HL-60 (cell line): ENCODE measurements around the gene AGTR2.
"Not testable (repeated sequence)": the region's sequence is repeated elsewhere in the genome, so short reads cannot be mapped to it uniquely, and the experiment has no call there.

Source experiments
- DNase-seq, 2 experiments: peaks; one replicate each; pipeline ENCODE4 v3.0.0-alpha.2; 2010 to 2020; ENCODE audit warnings: low read depth in 1 of 2, low spot score in 1 of 2
- H3K27ac ChIP-seq: fragments of 250-450 bp; sonication (Bioruptor Pico); replicated peaks from 2 replicates; pipeline ENCODE4 v1.5.1; 2020; ENCODE audit warnings: mild to moderate bottlenecking, moderate library complexity
- H3K27me3 ChIP-seq: fragments of 250-450 bp; sonication (Bioruptor Pico); 2 replicates; pipeline ENCODE4 v1.5.1; 2021; ENCODE audit warnings: mild to moderate bottlenecking, moderate library complexity; ENCODE audit not compliant: insufficient read depth, poor library complexity, severe bottlenecking
- H3K4me3 ChIP-seq: replicated peaks from 2 replicates; pipeline ENCODE4 v1.5.1; 2011; ENCODE audit warnings: mild to moderate bottlenecking, control low read depth, low read length; ENCODE audit not compliant: insufficient read depth
- GABPA ChIP-seq: IDR thresholded peaks from 2 replicates; pipeline ENCODE4 v1.6.1; 2012; ENCODE audit warnings: low read depth
- POLR2AphosphoS5 ChIP-seq: IDR thresholded peaks from 2 replicates; pipeline ENCODE4 v1.6.1; 2012; ENCODE audit warnings: low read depth
- SPI1 ChIP-seq: IDR thresholded peaks from 2 replicates; pipeline ENCODE4 v1.6.1; 2012; ENCODE audit warnings: low read depth, mild to moderate bottlenecking, borderline replicate concordance
- TF ChIP-seq, protein P1 (sequence below): IDR thresholded peaks from one replicate; pipeline ENCODE4 v1.5.1; 2011; ENCODE audit warnings: low read length, control low read depth, inconsistent platforms; ENCODE audit not compliant: insufficient read depth
- TF ChIP-seq, protein P2 (sequence below): IDR thresholded peaks from 2 replicates; pipeline ENCODE4 v1.6.1; 2012; ENCODE audit warnings: low read depth; ENCODE audit not compliant: insufficient replicate concordance

The AGTR2 gene

DNA sequence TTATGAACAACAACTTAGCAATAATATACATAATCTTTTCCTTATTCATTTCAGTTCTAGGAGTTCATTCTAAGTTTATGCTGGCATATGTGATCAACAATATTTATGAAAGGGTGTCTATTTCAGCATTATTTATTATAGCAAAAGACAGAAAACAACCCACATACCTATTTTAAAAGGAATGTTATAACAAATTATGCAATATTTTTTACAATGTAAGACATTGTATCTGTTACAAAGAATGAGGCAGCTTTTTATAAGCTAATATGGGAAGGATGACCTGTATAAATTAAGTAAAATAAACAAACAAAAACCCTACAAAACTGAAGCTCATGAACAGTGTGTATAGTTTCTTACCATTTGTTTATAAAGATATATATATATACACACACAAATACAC, 42.7 kb downstream of the AGTR2 start:
- DNase-seq = no peak
- H3K27ac ChIP-seq = no peak overlapping the region
- H3K4me3 ChIP-seq = no peak overlapping the region
- TF ChIP-seq POLR2AphosphoS5 (no peak), SPI1 (no peak), GABPA (no peak)
- TF ChIP-seq, protein P1, sequence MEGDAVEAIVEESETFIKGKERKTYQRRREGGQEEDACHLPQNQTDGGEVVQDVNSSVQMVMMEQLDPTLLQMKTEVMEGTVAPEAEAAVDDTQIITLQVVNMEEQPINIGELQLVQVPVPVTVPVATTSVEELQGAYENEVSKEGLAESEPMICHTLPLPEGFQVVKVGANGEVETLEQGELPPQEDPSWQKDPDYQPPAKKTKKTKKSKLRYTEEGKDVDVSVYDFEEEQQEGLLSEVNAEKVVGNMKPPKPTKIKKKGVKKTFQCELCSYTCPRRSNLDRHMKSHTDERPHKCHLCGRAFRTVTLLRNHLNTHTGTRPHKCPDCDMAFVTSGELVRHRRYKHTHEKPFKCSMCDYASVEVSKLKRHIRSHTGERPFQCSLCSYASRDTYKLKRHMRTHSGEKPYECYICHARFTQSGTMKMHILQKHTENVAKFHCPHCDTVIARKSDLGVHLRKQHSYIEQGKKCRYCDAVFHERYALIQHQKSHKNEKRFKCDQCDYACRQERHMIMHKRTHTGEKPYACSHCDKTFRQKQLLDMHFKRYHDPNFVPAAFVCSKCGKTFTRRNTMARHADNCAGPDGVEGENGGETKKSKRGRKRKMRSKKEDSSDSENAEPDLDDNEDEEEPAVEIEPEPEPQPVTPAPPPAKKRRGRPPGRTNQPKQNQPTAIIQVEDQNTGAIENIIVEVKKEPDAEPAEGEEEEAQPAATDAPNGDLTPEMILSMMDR = no peak
- TF ChIP-seq, protein P2, sequence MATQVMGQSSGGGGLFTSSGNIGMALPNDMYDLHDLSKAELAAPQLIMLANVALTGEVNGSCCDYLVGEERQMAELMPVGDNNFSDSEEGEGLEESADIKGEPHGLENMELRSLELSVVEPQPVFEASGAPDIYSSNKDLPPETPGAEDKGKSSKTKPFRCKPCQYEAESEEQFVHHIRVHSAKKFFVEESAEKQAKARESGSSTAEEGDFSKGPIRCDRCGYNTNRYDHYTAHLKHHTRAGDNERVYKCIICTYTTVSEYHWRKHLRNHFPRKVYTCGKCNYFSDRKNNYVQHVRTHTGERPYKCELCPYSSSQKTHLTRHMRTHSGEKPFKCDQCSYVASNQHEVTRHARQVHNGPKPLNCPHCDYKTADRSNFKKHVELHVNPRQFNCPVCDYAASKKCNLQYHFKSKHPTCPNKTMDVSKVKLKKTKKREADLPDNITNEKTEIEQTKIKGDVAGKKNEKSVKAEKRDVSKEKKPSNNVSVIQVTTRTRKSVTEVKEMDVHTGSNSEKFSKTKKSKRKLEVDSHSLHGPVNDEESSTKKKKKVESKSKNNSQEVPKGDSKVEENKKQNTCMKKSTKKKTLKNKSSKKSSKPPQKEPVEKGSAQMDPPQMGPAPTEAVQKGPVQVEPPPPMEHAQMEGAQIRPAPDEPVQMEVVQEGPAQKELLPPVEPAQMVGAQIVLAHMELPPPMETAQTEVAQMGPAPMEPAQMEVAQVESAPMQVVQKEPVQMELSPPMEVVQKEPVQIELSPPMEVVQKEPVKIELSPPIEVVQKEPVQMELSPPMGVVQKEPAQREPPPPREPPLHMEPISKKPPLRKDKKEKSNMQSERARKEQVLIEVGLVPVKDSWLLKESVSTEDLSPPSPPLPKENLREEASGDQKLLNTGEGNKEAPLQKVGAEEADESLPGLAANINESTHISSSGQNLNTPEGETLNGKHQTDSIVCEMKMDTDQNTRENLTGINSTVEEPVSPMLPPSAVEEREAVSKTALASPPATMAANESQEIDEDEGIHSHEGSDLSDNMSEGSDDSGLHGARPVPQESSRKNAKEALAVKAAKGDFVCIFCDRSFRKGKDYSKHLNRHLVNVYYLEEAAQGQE = no peak
- no peaks in the 10 kb centered on the region for H3K27me3 ChIP-seq

DNA sequence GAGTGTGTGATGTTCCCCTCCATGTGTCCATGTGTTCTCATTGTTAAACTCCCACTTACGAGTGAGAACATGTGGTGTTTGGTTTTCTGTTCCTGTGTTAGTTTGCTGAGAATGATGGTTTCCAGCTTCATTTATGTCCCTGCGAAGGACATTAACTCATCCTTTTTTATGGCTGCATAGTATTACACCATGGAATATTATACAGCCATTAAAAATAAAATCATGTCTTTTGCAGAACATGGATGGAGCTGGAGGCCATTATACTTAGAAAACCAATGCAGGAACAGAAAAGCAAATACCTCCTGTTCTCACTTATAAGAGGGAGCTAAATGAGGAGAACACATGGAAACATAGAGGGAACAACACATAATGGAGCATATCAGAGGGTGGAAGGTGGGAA, 46.5 kb downstream of the AGTR2 start:
- not testable (repeated sequence) for DNase-seq, H3K27me3 ChIP-seq, H3K27ac ChIP-seq, H3K4me3 ChIP-seq
